NB4 (cell line): Measurements from ENCODE around the gene MRPL16.

Experiments
- MYC ChIP-seq: IDR thresholded peaks from 2 replicates; pipeline ENCODE4 v1.6.1; 2011; ENCODE audit warnings: low read depth, low read length
- POLR2A ChIP-seq: IDR thresholded peaks from 2 replicates; pipeline ENCODE4 v1.6.1; 2011; ENCODE audit warnings: mild to moderate bottlenecking; ENCODE audit not compliant: insufficient read length; ENCODE audit errors: extremely low read depth
- TF ChIP-seq, protein P1 (sequence below): IDR thresholded peaks from one replicate; pipeline ENCODE4 v1.5.1; 2012; ENCODE audit warnings: low read depth, low read length
- TF ChIP-seq, protein P2 (sequence below): IDR thresholded peaks from 2 replicates; pipeline ENCODE4 v1.6.1; 2011; ENCODE audit warnings: low read depth, low read length

DNA sequence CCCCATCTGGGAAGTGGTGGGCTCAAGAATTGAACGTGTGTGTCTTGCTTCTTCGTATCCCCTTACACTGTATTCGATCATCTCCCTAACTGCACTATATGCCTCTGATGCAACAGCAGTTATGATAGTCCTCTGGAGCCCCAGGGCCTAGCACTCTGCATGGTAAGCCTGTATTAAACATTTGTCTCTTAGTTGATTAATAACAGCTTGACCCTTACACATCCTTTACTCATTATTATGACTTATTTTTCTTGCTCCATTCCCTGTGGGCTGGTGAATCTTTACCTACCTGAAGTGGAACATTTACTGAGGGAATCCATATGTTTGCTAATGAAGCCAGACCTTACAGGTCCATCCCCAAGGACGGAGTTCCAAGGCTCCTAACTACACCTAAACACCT, 49.8 kb downstream of the MRPL16 start:
- TF ChIP-seq, protein P1, sequence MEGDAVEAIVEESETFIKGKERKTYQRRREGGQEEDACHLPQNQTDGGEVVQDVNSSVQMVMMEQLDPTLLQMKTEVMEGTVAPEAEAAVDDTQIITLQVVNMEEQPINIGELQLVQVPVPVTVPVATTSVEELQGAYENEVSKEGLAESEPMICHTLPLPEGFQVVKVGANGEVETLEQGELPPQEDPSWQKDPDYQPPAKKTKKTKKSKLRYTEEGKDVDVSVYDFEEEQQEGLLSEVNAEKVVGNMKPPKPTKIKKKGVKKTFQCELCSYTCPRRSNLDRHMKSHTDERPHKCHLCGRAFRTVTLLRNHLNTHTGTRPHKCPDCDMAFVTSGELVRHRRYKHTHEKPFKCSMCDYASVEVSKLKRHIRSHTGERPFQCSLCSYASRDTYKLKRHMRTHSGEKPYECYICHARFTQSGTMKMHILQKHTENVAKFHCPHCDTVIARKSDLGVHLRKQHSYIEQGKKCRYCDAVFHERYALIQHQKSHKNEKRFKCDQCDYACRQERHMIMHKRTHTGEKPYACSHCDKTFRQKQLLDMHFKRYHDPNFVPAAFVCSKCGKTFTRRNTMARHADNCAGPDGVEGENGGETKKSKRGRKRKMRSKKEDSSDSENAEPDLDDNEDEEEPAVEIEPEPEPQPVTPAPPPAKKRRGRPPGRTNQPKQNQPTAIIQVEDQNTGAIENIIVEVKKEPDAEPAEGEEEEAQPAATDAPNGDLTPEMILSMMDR = no peak
- TF ChIP-seq POLR2A = no peak
- TF ChIP-seq, protein P2, sequence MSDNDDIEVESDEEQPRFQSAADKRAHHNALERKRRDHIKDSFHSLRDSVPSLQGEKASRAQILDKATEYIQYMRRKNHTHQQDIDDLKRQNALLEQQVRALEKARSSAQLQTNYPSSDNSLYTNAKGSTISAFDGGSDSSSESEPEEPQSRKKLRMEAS = no peak
- TF ChIP-seq MYC = no peak
